ENCODE data around the gene RNF208.

Gene RNF208, protein sequence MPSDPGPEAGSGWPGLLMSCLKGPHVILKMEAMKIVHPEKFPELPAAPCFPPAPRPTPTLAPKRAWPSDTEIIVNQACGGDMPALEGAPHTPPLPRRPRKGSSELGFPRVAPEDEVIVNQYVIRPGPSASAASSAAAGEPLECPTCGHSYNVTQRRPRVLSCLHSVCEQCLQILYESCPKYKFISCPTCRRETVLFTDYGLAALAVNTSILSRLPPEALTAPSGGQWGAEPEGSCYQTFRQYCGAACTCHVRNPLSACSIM

GRCh38 chr9:137222190-137223077, at the start of gene RNF208:
Gene RNF208 (minus strand): TSS chr9:137222240. CDS start chr9:137221212, 1,028 bp downstream.
- DNase-seq = peak; percentile 59

GRCh38 chr9:137271696-137272076, 49.6 kb upstream of the RNF208 start:
- no peak for DNase-seq

DNA sequence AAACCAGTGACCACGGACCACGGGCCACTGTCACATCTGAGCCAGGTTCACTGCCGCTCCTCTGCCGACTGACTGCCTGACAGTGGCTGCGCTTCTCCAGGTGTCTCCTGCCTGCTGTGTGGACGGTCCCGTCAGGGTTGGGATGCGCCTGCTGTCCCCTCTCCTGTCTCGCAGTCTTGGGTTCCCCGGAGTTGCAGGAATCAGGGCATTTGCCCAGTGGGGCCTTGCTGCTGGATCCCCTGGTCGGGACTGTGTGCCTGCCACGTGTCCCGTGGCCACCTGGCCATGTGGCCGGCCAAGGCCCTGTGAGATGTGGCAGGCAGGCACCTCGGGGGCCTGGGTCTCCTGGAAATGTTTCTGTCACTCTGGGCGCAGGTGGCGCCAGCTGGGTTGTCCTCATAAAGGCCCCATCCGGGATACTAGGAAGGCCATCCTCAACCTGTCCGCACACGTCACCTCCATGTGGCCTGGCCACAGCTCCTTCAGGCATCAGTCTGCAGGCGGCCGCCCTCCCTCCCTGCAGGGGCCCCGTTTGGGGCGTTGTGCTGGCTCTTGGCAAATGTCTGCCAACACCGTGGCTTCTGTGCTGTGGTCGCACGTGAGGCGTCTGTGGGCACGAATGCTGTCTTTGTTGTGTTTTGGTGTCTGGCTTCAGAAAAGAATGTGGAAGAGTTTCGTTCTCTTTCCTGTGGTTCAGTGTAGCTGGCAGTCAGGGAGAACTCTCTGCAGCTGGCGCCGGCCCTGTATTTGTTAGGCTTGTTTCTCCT, 49.1 kb upstream of the RNF208 start:
- no peak for DNase-seq

GRCh38 chr9:137269231-137269772, 47.3 kb upstream of the RNF208 start:
- no peak for DNase-seq

DNA sequence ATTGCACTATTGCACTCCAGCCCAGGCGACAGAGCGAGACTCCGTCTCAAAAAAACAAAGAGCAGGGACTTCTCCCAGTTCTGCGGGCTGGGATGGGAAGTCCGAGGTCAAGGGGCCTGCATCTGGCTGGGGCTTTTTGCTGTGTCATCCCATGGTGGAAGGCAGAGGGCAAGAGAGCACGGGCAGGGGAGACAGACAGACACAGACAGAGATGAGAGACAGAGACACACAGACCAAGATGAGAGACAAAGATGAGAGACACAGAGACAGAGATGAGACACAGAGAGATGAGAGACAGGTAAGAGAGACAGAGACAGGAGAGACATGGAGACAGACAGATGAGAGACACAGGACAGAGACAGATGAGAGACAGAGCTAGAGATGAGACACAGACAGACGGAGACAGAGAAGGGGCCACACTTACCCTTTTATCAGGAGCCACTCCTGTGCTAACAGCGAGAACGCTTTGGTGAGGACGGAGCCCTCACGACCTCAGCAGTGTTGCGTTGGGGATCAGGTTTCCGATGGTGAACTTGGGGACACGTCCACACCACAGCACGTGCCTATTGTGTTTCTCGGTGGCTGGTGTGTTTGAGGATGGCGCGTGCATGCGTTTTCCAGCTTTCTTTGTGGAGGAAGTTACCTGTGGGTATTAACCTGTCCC, 46.6 kb upstream of the RNF208 start:
- DNase-seq = no peak

DNA sequence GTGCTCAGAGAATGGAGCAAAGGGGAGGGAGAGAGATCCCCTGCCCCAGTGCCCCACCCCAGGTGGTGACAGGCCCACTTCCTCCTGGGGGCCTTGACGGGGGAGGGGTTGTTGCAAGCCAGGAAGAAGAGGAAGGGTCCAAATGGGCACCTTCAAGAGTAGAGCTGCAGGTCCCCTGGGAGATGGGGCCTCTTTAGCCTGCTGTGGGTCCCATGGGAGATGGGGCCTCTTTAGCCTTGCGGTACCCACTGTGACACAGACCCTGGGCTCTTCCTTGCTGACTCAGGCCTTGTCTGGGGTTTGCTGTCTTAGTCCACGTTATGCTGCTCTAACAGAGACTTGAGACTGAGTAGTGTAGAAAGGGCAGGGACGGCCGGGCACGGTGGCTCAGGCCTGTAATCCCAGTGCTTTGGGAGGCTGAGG, 45.9 kb upstream of the RNF208 start:
- no peak for DNase-seq

DNA sequence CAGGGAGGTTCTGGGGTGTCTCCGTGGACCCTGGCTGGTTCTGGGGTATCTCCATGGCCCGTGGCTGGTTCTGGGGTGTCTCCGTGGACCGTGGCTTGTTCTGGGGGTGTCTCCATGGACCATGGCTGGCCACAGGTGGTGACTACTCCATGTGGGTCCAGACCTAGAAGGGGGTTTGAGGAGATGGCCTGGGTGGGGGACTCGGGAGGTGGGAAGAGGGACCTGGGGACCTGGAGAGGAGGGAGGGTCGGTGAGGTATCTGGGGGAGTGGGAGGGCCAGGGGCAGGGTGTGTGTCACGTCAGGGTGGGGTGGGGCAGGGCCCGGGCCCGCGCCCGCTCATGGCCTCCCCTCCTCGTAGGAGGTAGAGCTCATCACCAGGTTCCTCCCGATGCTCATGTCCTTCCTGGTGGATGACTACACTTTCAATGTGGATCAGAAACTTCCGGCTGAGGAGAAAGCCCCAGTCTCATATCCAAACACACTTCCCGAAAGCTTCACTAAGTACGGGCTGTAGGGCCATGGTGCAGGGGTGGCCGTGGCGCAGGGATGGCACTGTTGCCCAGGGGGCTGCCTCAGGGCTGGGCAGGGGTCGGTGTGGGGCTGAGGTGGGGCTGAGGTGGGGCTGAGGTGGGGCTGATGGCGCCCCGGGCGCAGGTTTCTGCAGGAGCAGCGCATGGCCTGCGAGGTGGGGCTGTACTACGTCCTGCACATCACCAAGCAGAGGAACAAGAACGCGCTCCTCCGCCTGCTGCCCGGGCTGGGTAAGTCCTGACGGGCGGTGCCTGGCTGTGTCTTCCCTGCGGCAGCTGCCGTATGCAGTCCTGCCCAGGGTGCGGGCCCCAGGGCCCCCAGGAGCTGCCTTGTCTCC, 44.8 kb upstream of the RNF208 start:
- DNase-seq = no peak

DNA sequence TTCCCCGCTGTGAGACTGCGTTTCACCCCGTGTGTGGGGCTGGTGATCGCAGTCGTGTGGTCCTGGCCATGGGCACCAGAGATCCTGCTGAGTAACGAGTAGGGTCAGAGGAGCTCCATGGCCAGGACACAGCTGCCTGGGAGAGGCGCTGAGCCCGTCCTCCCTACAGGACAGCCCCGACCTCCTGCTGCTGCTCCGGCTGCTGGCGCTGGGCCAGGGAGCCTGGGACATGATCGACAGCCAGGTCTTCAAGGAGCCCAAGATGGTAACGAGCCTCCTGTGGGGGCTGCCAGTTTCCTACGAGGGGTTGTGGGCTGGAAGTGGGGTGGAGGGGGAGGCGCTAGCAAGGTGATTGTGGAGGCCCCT, 44.1 kb upstream of the RNF208 start:
- DNase-seq = no peak

GRCh38 chr9:137265496-137266161, 43.6 kb upstream of the RNF208 start:
- no peak for DNase-seq

DNA sequence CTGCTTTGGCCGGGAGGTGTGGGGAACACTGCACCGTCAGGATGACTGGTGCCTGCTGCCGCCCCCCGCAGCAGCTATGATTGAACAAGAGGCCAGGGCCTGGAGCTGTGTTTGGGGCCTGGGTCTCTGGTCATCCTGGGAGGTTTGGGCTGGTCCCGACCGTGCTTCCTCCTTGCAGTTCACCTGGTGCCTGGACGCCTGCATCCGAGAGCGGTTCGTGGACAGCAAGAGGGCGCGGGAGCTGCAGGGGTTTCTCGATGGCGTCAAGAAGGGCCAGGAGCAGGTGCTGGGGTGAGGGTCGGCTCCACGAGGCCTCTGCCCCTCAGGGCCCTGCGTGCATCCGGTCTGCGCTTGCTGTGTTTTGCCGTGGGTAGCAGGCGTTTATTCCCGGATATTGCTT, 42.0 kb upstream of the RNF208 start:
- no peak for DNase-seq

GRCh38 chr9:137263506-137263905, 41.5 kb upstream of the RNF208 start:
- no peak for DNase-seq

DNA sequence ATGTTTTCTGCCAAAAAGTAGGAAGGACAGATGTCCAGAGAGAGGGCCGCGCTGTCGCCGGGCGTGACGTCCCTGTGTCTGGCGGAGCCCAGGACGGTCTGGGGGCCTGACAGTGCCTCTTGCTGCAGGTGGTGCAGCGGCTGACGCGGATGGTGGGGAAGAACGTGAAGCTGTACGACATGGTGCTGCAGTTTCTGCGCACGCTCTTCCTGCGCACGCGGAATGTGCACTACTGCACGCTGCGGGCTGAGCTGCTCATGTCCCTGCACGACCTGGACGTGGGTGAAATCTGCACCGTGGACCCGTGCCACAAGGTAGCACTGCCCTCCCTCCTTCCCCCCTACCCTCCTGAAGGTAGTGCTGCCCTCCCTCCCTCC, 40.9 kb upstream of the RNF208 start:
- DNase-seq = no peak

DNA sequence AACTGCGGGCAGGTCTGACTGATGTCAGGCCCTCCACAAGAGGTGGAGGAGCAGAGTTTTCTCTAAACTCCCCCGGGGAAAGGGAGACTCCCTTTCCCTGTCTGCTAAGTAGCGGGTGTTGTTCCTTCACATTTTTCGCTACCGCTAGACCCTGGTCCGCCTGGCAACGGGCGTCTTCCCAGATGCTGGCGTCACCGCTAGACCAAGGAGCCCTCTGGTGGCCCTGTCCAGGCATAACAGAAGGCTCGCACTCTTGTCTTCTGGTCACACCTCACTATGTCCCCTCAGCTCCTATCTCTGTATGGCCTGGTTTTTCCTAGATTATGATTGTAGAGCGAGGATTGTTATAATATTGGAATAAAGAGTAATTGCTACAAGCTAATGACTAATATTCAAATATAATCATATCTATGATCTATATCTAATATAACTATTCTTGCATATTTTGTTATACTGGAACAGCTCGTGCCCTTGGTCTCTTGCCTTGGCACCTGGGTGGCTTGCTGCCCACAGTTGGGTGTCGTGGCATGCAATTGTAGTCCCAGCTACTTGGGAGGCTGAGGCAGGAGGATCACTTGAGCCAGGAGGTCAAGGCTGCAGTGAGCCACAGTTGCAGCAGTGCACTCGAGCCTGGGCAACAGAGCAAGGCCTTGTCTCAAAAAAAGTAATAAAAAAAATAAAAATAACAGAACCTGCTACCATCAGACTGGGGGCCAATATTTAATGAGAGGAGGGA, 40.3 kb upstream of the RNF208 start:
- DNase-seq = peak; percentile 61

- DNase-seq = no peak
Observed at GRCh38 chr9:137256856-137257255, 34.8 kb upstream of the RNF208 start.

DNA sequence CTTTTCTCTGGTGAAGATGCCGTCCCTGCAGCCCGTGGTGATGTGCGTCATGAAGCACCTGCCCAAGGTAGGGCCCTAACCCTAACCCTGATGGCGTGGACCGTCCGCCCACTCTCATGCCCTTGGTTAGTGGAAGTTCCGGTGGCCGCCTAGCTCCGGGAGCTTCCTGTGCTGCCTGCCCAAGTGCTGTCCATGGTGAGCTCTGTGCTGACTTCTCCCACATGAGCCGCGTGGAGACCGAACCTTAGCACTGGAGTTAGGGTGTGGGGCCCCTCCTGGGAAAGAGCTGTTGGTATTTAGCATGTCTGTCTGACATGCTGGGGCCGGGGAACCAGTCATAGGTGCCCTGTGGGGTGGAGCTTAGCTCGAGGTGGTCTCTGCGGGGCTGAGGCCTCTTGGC, 34.3 kb upstream of the RNF208 start:
- no peak for DNase-seq

DNA sequence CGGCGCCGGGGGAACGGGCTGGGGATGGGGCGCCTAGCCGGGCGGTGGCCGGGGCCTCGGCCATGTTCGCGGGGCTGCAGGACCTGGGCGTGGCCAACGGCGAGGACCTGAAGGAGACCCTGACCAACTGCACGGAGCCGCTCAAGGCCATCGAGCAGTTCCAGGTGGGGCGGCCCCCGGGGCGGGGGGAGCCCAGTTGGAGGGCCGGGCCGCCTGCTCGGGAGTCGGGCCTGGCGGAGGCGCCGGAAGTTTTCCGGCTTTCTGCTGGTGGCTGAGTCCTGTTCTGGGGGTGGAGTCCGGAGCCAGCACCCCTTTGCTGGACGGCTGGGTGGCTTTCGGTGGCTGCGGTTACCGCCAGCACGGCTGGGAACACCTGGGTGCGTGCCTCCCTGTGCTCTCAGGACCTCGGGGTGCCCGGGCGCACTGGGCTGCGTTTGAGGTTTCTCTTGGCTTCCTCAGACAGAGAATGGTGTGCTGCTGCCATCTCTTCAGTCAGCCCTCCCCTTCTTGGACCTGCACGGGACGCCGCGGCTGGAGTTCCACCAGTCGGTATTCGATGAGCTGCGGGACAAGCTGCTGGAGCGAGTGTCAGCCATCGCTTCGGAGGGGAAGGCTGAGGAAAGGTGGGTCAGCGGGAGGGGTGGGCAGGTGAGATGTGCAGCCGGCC, 33.5 kb upstream of the RNF208 start:
- peak; percentile 75 for DNase-seq

DNA sequence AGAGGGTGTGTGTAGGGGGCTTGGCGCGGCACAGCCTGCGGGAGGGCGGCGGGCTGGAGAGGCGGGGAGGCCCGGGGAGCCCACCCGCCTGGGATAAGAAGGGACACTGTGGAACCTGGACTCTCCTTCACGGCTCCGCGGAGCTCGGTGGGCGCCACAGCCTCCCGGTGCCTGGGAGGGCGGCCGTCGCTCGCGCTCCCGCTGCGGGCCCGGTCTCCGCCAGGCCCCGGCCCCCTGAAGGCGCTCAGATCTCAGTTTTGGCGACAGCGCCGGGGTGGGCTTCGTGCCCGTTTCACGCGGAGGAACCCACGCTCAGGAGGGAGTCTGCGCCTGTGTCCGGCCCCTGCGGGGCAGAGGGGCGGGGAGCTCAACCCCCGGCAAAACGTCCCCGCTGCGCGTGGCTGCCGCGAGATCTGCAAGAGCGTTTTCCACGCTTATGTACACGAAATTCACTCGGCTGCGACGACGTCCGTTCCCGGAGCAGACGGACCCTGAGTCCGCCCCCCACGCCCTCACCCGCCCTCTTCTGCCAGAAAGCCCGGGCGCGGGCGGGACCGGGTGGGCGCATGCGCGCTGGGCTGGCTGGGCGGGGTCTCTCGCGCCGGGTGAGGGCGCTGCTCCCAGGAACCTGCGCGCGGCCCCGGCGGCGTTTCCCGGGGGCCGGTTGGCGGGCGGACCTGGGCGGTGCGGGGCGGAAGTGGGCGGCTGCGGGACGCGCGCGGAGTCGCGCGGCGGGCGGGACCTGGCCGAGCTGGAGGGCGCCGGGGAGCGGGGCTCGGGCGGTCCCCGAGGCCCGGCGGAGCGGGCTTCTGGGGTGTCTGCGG, 32.8 kb upstream of the RNF208 start, which contains the start of gene NELFB:
NELFB (plus strand) TSS at position 704 of the 824 bp plus-strand sequence.
- peak; percentile 94 for DNase-seq

DNA sequence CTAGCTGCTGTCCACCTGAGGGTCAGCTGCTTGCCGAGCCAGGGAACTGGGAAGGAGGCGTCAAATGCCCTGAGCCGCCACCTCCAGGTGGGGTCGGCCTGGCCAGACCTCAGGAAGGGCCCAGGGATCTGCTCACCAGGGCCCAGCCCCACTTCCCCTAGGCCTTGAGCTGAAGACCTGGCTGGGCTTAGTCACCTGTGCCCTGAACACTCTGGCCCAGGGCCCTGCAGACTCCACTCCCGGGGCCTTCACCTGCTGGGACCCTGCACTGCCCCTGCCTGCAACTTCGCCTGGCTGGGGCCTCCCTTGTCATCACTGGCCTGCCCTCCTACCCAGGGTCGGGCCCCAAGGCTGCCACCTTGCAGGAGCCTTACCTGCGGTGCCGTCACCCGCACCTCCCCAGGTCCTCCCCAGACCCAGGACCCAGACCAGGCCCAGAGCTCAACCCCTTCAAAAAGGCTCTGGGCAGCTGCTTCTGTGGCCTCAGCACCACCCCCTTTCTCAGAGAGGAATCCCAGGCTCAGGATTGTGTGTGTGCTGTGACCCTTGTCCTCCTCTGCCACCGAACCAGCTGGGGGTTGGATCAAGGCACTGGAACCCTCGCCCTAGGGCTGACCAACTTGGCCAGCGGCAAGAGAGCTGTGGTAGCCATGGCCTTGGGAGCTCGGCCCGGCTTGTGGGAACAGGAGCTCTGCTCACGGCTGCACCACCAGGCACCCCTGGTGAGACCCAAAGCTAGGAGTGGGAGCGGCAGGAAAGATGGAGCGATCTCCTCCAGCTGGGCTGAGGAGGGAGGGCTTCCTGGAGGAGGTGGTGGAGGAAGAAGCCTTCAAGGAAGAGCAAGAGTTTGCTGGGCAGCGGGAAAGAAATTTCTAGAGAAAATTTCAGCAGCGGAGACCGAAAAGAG, 31.9 kb upstream of the RNF208 start:
- DNase-seq = peak; percentile 65

All from NCI-H69 (cell line).